AG04450 (cell line): Measurements from ENCODE around the gene GPC5. TPM values are rescaled to one million over a fixed set of nuclear protein-coding genes. Genes with fewer than 3 reads are reported as not detected.

Source experiments
- CTCF ChIA-PET: fragments of 300-600, 350-600 bp; formaldehyde crosslinking; extraction: SDS; loops from one replicate; lab custom pipeline; 2022; ENCODE audit warnings: antibody characterized with exemption, inconsistent platforms; lab: Charles Lee
- POLR2A ChIA-PET: fragments of 350-600 bp; formaldehyde crosslinking; extraction: SDS; loops from one replicate; lab custom pipeline; 2021; ENCODE audit warnings: antibody characterized with exemption, inconsistent platforms; lab: Yijun Ruan, JAX
- DNase-seq: peaks from one replicate; pipeline ENCODE4 v3.0.0-alpha.2; 2011; ENCODE audit warnings: low read depth, low spot score
- H3K27ac ChIP-seq: one replicate; pipeline ENCODE4 v1.5.1; 2012; ENCODE audit warnings: low read depth, low read length, control low read depth
- H3K27me3 ChIP-seq: one replicate; pipeline ENCODE4 v1.6.0; 2012; ENCODE audit warnings: low read length; ENCODE audit not compliant: control insufficient read depth, insufficient read depth
- H3K4me3 ChIP-seq: 2 replicates; pipeline ENCODE4 v1.5.1; 2011; ENCODE audit warnings: mild to moderate bottlenecking, low read depth, low read length, control low read depth
- H3K9me3 ChIP-seq: 2 replicates; pipeline ENCODE4 v1.5.1; 2012; ENCODE audit warnings: low read length; ENCODE audit not compliant: control insufficient read depth, insufficient read depth
- polyA plus RNA-seq: library from polyadenylated mRNA; depleted of rRNA; stranded (reverse); fragments of >200 nt; gene quantifications from 2 replicates; pipeline ENCODE4 v1.2.3, GENCODE V29; 2011
- TF ChIP-seq, protein P1 (sequence below): IDR thresholded peaks from 2 replicates; pipeline ENCODE4 v1.5.1; 2011; ENCODE audit warnings: low read depth, low read length, control low read depth, inconsistent platforms

GPC5 gene
- polyA plus RNA-seq, 1 experiment = 3.6 TPM

DNA sequence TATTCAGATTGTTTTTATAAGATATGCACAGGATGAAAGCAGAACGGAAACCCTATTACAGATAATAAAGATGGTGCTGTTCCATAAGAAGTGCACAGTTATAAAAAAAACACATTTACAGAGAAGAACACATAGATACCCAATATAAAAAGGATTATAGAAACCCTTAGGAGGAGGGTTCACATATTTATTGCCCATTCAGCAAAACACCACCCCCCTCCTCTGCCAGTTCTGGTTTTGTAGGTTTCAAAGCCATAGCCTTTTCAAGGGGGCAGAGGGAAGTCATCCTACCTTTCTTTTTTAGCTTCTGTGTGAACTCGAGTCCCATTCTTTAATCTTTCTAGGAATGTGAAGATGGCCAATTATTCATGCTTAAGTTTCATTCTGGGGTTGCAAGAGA, 511.2 kb downstream of the GPC5 start:
- TF ChIP-seq, protein P1, sequence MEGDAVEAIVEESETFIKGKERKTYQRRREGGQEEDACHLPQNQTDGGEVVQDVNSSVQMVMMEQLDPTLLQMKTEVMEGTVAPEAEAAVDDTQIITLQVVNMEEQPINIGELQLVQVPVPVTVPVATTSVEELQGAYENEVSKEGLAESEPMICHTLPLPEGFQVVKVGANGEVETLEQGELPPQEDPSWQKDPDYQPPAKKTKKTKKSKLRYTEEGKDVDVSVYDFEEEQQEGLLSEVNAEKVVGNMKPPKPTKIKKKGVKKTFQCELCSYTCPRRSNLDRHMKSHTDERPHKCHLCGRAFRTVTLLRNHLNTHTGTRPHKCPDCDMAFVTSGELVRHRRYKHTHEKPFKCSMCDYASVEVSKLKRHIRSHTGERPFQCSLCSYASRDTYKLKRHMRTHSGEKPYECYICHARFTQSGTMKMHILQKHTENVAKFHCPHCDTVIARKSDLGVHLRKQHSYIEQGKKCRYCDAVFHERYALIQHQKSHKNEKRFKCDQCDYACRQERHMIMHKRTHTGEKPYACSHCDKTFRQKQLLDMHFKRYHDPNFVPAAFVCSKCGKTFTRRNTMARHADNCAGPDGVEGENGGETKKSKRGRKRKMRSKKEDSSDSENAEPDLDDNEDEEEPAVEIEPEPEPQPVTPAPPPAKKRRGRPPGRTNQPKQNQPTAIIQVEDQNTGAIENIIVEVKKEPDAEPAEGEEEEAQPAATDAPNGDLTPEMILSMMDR = no peak
- ChIA-PET CTCF (no interaction called here), POLR2A (no interaction called here)
- no peak for DNase-seq
- Histone ChIP-seq H3K9me3 (no peaks in the 10 kb centered on the region), H3K27ac (no peak overlapping the region), H3K27me3 (no peaks in the 10 kb centered on the region), H3K4me3 (no peak overlapping the region)

DNA sequence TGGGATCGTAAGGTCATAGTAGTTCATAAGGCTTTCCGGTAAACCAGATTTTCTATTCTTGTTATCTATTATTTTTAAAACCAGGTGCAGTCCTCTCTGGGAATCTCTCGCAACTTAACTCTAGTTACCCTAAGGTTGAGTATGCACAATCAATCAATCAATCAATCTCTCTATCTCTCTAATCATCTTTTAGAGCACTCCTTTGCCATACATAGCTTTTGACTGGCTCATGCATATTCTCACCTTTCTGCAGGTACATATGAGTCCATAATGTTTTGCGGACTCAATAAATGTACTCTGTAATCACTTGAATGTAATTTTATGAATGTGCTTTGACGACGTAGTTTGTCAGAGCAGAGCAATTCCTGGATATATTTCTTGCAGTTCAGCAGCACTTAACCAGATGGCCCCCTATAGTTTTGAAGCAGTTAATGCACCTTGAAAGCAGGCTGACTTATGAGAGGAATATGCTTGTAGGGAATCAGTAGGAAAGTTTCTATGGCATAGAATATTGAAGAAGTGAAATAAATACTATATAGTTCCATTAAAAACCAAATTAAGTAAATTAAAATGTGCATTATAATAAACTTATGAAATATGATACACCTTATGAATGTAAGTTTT, 524.7 kb downstream of the GPC5 start:
- POLR2A ChIA-PET = no interaction called here
- DNase-seq = no peak

DNA sequence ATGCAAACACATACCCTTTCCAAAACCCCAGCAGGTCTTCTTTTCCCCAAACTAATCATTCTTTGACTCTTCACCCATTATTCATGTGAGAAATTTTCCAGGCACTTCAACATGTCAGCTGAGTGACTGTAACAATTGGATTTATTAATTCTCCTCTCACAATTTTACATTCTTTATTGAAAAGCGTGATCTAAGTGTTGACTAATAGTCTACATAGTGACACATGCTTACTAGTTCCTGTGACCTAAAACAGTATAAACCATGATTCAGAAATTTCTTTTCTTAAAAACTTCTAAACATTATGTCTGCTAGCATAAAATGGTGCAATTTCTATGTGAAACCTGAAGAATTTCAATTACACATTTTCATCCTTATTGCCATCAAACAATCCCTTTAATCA, 532.3 kb downstream of the GPC5 start:
- no peaks in the 10 kb centered on the region for H3K9me3 ChIP-seq
- no peak overlapping the region for H3K27ac ChIP-seq
- no peak overlapping the region for H3K4me3 ChIP-seq
- DNase-seq = no peak
- no peaks in the 10 kb centered on the region for H3K27me3 ChIP-seq
- ChIA-PET CTCF (no interaction called here), POLR2A (no interaction called here)
- TF ChIP-seq, protein P1 = no peak

More for the DNA sequence above, 524.7 kb downstream of the GPC5 start:
- Histone ChIP-seq H3K27ac (no peak overlapping the region), H3K27me3 (no peaks in the 10 kb centered on the region), H3K4me3 (no peak overlapping the region), H3K9me3 (no peaks in the 10 kb centered on the region)
- CTCF ChIA-PET = no interaction called here
- TF ChIP-seq, protein P1 = no peak

DNA sequence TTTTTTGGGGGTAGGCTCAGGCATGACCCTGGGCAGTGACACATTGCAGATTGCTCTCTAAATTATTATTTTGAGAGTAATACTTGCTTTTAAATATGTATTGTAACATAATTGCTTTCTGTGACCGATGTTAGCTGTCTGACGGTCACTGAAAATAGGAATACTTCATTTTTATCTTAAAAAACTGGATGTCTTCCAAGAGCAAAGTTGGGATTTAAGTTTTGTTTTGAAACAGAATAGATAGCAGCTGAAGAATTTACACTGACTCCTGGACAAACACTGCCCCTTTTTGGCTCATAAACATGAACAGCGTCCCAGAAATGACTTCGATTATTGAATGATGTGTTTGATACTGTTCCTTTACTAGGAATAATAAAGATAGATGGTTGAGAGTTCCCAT, 535.9 kb downstream of the GPC5 start:
- no peak for DNase-seq
- Histone ChIP-seq H3K27me3 (no peaks in the 10 kb centered on the region), H3K4me3 (no peak overlapping the region), H3K9me3 (no peaks in the 10 kb centered on the region), H3K27ac (no peak overlapping the region)
- CTCF ChIA-PET = interaction anchor here (1.3 kb wide), 1 partner anchor 12 kb away, joined by 3 read pairs; no protein-coding TSS in a partner anchor
- POLR2A ChIA-PET = no interaction called here
- TF ChIP-seq, protein P1 = no peak

DNA sequence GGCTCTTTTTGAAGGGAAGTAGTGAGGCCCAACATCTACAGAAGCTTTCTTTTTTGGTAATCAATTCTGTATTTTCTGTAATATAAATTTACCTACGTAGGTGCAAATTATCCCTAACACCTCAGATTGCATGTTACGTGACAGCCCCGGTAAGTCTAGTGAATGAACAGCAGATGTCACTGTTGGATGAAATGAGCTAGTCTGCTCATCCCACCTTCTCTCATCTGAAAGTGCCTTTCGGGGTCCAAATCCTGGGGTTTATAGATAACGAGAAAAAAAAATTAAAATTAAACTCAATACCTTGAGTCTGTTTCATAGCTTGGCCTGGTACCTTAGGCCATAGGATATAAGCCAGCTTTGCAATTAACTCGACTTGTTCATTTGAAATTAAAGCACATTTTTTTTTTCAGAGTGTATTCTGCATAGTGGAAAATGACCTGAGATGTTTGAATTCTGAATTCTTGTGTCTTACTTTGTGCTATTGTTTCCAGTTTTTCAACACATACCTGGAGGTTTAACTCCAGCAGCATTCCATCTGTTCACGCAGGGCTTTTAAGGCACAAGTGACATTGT, 548.2 kb downstream of the GPC5 start:
- Histone ChIP-seq H3K4me3 (no peak overlapping the region), H3K9me3 (no peaks in the 10 kb centered on the region), H3K27me3 (no peaks in the 10 kb centered on the region), H3K27ac (no peak overlapping the region)
- TF ChIP-seq, protein P1 = peak; percentile 51
- ChIA-PET POLR2A (no interaction called here), CTCF (interaction anchor here (0.6 to 1.4 kb wide), 6 partner anchors 9 to 234 kb away, joined by 3 to 4 read pairs (median 3); no protein-coding TSS in a partner anchor)
- DNase-seq = no peak
